GM12865 (cell line): ENCODE data around the gene SORCS2.
"Not testable (repeated sequence)": the region's sequence is repeated elsewhere in the genome, so short reads cannot be mapped to it uniquely, and the experiment has no call there.

Source experiments
- DNase-seq: peaks from one replicate; pipeline ENCODE4 v3.0.0; 2010; ENCODE audit warnings: low read depth
- H3K4me3 ChIP-seq: 2 replicates; pipeline ENCODE4 v1.5.1; 2011; ENCODE audit warnings: mild to moderate bottlenecking, low read depth, low read length, control low read depth
- CTCF ChIP-seq: IDR thresholded peaks from 2 replicates; pipeline ENCODE4 v1.5.1; 2011; ENCODE audit warnings: low read length, control low read depth, low read depth, inconsistent platforms; ENCODE audit not compliant: insufficient read depth; ENCODE audit errors: missing control alignments

SORCS2 gene

DNA sequence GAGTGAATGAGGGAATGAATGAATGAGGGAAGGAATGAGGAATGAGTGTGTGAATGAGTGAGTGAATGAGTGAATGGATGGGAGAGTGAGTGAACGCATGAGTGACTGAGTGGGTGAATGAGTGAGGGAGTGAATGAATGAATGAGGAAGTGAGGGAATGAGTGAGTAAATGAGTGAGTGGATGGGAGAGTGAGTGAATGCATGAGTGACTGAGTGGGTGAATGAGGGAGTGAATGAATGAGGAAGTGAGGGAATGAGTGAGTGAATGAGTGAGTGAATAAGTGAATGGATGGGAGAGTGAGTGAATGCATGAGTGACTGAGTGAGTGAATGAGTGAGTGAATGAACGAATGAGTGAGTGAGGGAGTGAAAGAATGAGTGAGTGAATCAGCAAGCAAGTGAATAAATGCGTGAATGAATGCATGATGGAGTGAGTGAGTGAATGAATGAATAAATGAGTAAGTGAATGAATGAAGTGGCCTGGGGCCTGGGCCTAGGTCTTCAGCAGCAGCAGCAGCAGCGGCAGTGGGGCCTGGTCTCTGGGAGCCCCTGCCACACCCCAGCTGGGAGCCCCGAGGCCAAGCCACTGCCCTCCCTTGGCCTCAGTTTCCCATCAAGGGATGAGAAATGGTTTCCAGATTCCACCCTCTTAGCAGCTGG lies 258.6 kb downstream of the SORCS2 start:
- no peak overlapping the region for H3K4me3 ChIP-seq
- no peak for DNase-seq
- no peak for TF ChIP-seq CTCF

DNA sequence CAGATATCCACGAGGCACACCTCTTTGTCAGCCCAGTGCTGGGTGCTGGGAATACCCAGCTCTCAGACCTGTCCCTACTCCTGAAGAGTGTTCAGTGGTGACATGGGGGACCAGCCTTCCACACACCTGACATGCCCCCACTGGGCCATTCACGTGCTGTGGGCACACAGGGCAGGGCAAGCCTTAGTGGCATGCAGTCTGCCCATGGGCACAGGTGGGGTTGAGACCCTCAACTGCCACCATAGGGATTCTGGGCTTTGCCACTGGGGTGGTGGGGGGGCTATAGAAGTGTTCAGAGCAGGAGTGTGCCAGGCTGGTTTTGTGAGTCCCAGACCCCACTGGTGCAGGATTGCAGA lies 259.1 kb downstream of the SORCS2 start:
- no peak for DNase-seq
- TF ChIP-seq CTCF = no peak
- no peak overlapping the region for H3K4me3 ChIP-seq

GRCh38 chr4:7451800-7452199 lies 259.5 kb downstream of the SORCS2 start:
- no peak overlapping the region for H3K4me3 ChIP-seq
- TF ChIP-seq CTCF = no peak
- no peak for DNase-seq

DNA sequence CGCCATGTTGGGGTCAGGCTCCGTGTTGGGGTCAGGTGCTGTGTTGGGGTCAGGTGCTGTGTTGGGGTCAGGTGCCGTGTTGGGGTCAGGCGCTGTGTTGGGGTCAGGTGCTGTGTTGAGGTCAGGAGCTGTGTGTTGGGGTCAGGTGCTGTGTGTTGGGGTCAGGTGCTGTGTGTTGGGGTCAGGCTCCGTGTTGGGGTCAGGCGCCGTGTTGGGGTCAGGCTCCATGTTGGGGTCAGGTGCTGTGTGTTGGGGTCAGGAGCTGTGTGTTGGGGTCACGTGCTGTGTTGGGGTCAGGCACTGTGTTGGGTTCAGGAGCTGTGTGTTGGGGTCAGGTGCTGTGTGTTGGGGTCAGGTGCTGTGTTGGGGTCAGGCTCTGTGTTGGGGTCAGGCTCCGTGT lies 260.5 kb downstream of the SORCS2 start:
- not testable (repeated sequence) for H3K4me3 ChIP-seq, DNase-seq

- no peak for TF ChIP-seq CTCF
- no peak overlapping the region for H3K4me3 ChIP-seq
- no peak for DNase-seq
Measured at GRCh38 chr4:7457201-7458065, 265.1 kb downstream of the SORCS2 start.

DNA sequence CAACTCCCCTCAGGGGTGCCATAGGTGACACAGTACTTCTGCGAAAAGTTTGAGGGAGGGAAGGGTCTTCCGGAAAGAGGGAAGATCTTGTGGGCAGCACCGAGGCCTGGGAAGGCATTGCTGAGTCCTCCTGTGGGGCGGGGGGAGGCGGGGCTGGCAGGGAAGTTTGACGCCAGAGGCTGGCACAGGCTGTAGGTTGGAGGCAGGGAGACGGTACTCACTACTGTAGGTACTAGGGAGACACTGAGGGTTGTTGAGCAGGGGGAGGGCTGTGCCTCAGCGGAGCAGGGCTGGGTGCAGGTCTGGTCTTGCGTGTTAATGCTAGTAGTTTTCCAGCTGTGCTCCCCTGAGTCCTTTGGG lies 265.7 kb downstream of the SORCS2 start:
- DNase-seq = no peak
- no peak for TF ChIP-seq CTCF
- no peak overlapping the region for H3K4me3 ChIP-seq

DNA sequence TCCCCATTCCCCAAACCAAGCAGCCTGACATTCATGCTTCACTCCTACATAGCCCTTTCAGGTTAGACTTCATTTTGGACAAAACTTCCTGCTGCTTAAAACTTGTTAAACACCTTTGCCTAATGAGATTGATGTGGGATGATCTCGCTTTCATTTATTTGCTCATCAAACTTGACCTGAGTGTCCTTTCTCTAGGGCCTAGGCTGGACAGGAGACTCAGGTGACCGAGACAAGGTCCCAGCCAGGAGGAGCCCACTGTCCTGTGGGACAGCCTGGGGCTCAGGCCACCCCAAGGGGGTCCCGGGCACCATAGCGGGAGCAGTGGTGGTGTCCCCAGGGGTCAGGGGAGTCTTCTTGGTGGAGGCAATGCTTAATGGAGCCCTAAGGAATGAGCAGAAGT lies 266.1 kb downstream of the SORCS2 start:
- no peak for TF ChIP-seq CTCF
- DNase-seq = no peak
- no peak overlapping the region for H3K4me3 ChIP-seq
